ENCODE data around the gene PTPRJ. TPM values are rescaled to one million over a fixed set of nuclear protein-coding genes. Genes with fewer than 3 reads are reported as not detected.

The PTPRJ gene
- total and polyA plus RNA-seq, 4 donors: 4.1 to 24.7 (median 14.6) TPM

DNA sequence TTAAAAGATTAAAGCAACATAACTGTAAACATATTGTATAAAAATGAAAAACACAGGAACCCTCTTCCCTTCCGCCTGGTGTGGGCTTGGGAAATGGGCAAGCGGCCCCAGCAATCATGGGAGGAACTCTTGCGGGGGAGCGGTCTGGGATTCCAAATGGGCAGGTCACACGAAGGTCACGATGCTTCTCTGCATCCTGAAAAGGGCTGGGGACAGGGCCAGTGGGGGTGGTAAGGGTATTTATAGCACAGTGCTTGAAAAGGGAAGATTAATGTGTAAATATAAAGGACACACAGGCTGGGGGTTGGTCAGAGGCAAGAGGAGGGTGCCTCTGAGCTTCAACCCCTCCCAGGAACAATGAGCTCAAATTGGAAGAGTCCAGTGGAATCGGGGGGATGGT, 189.4 kb downstream of the PTPRJ start:
- DNase-seq (ENCODE audit: low spot score): no peak
- no peak overlapping the region for H3K4me3 ChIP-seq (ENCODE audit: low read depth in 1 of 3, low read length in 3 of 3)
- 84% methylated on average over 7 of the region's 7 CpGs for WGBS
- no peaks in the 10 kb centered on the region for H3K9me3 ChIP-seq (ENCODE audit: control insufficient read depth in 4 of 4, low read length in 3 of 4)
- H3K36me3 ChIP-seq (ENCODE audit: control insufficient read depth in 4 of 4, insufficient read depth in 3 of 4, low read depth in 1 of 4, low read length in 3 of 4): peaks cover 3 to 20% (median 19%) of the 10 kb centered on the region in 4 donors
- no peak overlapping the region for H3K9ac ChIP-seq (ENCODE audit: low read depth in 1 of 2, low read length in 2 of 2)
- H3K4me1 ChIP-seq (ENCODE audit: control insufficient read depth in 4 of 4, insufficient read depth in 4 of 4, low read length in 3 of 4): no peaks in the 10 kb centered on the region
- TF ChIP-seq, protein P1, sequence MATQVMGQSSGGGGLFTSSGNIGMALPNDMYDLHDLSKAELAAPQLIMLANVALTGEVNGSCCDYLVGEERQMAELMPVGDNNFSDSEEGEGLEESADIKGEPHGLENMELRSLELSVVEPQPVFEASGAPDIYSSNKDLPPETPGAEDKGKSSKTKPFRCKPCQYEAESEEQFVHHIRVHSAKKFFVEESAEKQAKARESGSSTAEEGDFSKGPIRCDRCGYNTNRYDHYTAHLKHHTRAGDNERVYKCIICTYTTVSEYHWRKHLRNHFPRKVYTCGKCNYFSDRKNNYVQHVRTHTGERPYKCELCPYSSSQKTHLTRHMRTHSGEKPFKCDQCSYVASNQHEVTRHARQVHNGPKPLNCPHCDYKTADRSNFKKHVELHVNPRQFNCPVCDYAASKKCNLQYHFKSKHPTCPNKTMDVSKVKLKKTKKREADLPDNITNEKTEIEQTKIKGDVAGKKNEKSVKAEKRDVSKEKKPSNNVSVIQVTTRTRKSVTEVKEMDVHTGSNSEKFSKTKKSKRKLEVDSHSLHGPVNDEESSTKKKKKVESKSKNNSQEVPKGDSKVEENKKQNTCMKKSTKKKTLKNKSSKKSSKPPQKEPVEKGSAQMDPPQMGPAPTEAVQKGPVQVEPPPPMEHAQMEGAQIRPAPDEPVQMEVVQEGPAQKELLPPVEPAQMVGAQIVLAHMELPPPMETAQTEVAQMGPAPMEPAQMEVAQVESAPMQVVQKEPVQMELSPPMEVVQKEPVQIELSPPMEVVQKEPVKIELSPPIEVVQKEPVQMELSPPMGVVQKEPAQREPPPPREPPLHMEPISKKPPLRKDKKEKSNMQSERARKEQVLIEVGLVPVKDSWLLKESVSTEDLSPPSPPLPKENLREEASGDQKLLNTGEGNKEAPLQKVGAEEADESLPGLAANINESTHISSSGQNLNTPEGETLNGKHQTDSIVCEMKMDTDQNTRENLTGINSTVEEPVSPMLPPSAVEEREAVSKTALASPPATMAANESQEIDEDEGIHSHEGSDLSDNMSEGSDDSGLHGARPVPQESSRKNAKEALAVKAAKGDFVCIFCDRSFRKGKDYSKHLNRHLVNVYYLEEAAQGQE (IDR thresholded peaks at IDR 0.05): no peak
- TF ChIP-seq MAX (IDR thresholded peaks at IDR 0.05): no peak
- no peak for TF ChIP-seq HNF4A (conservative IDR thresholded peaks at IDR 0.05)
- TF ChIP-seq RXRA (IDR thresholded peaks at IDR 0.05): peak in 1 of 2 donors; percentile 9
- no peak overlapping the region for H3K27ac ChIP-seq (ENCODE audit: low read depth in 1 of 2, low read length in 2 of 2)
- H3K27me3 ChIP-seq (ENCODE audit: control insufficient read depth in 4 of 4, insufficient read depth in 4 of 4, low read length in 3 of 4): no peaks in the 10 kb centered on the region

- H3K9ac ChIP-seq (ENCODE audit: low read depth in 1 of 2, low read length in 2 of 2): no peak overlapping the region
- no peaks in the 10 kb centered on the region for H3K27me3 ChIP-seq (ENCODE audit: control insufficient read depth in 4 of 4, insufficient read depth in 4 of 4, low read length in 3 of 4)
- H3K9me3 ChIP-seq (ENCODE audit: control insufficient read depth in 4 of 4, low read length in 3 of 4): no peaks in the 10 kb centered on the region
- WGBS: 79% methylated on average over 10 of the region's 10 CpGs
- no peak overlapping the region for H3K27ac ChIP-seq (ENCODE audit: low read depth in 1 of 2, low read length in 2 of 2)
- H3K36me3 ChIP-seq (ENCODE audit: control insufficient read depth in 4 of 4, insufficient read depth in 3 of 4, low read depth in 1 of 4, low read length in 3 of 4): peaks cover 3 to 14% (median 10%) of the 10 kb centered on the region in 4 donors
- TF ChIP-seq CTCF (IDR thresholded peaks at IDR 0.05; ENCODE audit: low read depth, low read length, missing input control): no peak
- no peak for TF ChIP-seq RAD21 (IDR thresholded peaks at IDR 0.05)
- no peak for TF ChIP-seq HNF4G (IDR thresholded peaks at IDR 0.05)
- no peak for TF ChIP-seq FOXA1 (IDR thresholded peaks at IDR 0.05)
- TF ChIP-seq NR2F2 (IDR thresholded peaks at IDR 0.05): no peak
- no peak for DNase-seq (ENCODE audit: low spot score)
- H3K4me1 ChIP-seq (ENCODE audit: control insufficient read depth in 4 of 4, insufficient read depth in 4 of 4, low read length in 3 of 4): no peaks in the 10 kb centered on the region
- no peak overlapping the region for H3K4me3 ChIP-seq (ENCODE audit: low read depth in 1 of 3, low read length in 3 of 3)
Measured at GRCh38 chr11:48170241-48171233, 190.2 kb downstream of the PTPRJ start.

All from liver (tissue), 9 donors.